Activated CD4-positive, alpha-beta memory T cell treated with anti-CD3 and anti-CD28 coated beads, Interleukin-2, amount 10 ng/mL, durations not matched to agents 7 days and 5 days (primary cell): ENCODE data around the gene ZNF385C. TPM values are rescaled to one million over a fixed set of nuclear protein-coding genes. Genes with fewer than 3 reads are reported as not detected.

Source experiments
- CTCF ChIA-PET: fragments of 350-600 bp; sonication (Branson Sonifier 250); formaldehyde crosslinking; loops from one replicate; lab custom pipeline; 2021; ENCODE audit warnings: antibody characterized with exemption, inconsistent platforms; lab: Charles Lee
- POLR2A ChIA-PET: fragments of 350-600 bp; sonication (Branson Sonifier 250); formaldehyde crosslinking; loops from one replicate; lab custom pipeline; 2021; ENCODE audit warnings: antibody characterized with exemption; lab: Charles Lee
- DNase-seq: peaks from one replicate; pipeline ENCODE4 v3.0.0-alpha.2; 2020
- H3K27ac Mint-ChIP-seq: one replicate; pipeline ENCODE4 v1.8.0; 2021; ENCODE audit warnings: mild to moderate bottlenecking, mixed read lengths
- H3K27me3 Mint-ChIP-seq: one replicate; pipeline ENCODE4 v1.8.0; 2021; ENCODE audit warnings: mixed read lengths
- H3K36me3 Mint-ChIP-seq: one replicate; pipeline ENCODE4 v1.8.0; 2021; ENCODE audit warnings: low read depth, mixed read lengths
- H3K4me1 Mint-ChIP-seq: one replicate; pipeline ENCODE4 v1.8.0; 2021; ENCODE audit warnings: mixed read lengths
- H3K4me3 Mint-ChIP-seq: one replicate; pipeline ENCODE4 v1.8.0; 2021; ENCODE audit warnings: mild to moderate bottlenecking, mixed read lengths
- H3K9me3 Mint-ChIP-seq: one replicate; pipeline ENCODE4 v1.8.0; 2021; ENCODE audit warnings: mixed read lengths
- total RNA-seq, 2 experiments: library from RNA; stranded (reverse); gene quantifications; one replicate each; pipeline ENCODE4 v1.2.3, GENCODE V29; 2021

The ZNF385C gene
- total RNA-seq, 2 experiments from 2014 or later = not detected

DNA sequence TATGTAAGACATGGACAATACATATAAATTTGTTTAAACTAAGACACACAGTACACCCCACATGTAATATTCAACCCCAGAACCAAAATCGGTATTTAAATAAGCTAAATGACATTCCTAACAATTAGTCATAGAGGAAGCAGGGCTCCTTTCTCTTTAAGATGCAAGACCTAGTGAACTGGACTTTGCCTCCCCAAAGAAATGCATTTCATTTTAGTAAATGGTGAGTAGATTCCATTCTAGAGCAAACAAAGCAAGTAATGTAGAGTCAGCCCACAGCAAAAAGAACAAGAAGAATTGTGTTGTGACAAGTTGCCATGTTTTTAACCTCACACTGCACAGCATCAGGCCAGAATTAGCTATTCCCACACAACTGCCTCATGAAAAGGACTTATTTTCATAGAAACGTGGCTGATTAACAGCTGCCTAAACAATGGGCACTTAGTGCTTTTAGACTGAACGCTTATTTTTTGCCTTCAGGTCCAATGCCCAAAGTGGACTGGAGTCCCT is 95.4 kb downstream of the ZNF385C start:
- no peaks in the 10 kb centered on the region for H3K9me3 Mint-ChIP-seq
- peaks cover 41% of the 10 kb centered on the region for H3K36me3 Mint-ChIP-seq
- peaks cover 8% of the 10 kb centered on the region for H3K4me1 Mint-ChIP-seq
- no peak overlapping the region for H3K27ac Mint-ChIP-seq
- no peaks in the 10 kb centered on the region for H3K27me3 Mint-ChIP-seq
- DNase-seq = no peak
- no peak overlapping the region for H3K4me3 Mint-ChIP-seq
- ChIA-PET CTCF (interaction anchor here (0.7 to 1.0 kb wide), 2 partner anchors 17 to 173 kb away, joined by 3 read pairs; partner anchors contain the start of gene NKIRAS2), POLR2A (interaction anchor here (0.9 to 2.5 kb wide), 3 partner anchors 14 to 30 kb away, joined by 3 to 12 read pairs (median 4); partner anchors contain the start of genes DNAJC7 and NKIRAS2)

DNA sequence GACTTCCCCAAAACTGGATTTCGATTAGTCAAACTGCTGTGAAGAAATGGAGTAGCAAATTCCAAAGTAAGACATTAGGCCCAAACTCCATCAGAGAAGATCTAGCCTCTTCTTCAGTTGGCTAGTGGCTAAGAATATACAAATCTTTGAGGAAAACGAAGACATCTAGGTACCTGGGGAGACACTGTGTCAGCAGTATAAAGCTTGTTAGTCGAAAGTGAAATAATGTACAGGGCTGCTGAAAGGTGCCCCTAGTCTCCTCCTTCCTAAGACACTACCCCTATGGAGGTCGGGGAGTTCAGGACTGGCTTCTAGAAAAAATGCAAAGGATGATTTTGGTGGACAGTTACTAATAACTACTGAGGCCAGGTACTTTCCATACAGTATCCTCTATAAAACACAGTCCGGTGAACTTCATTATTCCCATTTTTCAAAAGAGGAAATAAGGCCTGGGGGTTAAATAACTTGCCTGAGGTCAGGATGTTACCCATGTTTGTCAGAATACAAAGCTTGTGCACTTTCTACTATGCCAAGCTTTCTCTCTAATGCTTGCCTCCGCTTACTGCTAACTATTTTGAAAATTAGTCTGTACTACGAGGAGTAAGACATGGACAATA is 96.0 kb downstream of the ZNF385C start:
- ChIA-PET CTCF (interaction anchor here (1.0 kb wide), 1 partner anchor 18 kb away, joined by 3 read pairs; the partner anchor contains the start of gene NKIRAS2), POLR2A (interaction anchor here (0.9 kb wide), 1 partner anchor 18 kb away, joined by 3 read pairs; the partner anchor contains the start of gene NKIRAS2)
- Mint-ChIP-seq H3K27me3 (no peaks in the 10 kb centered on the region), H3K4me3 (no peak overlapping the region), H3K4me1 (peaks cover 8% of the 10 kb centered on the region), H3K36me3 (peaks cover 45% of the 10 kb centered on the region), H3K9me3 (no peaks in the 10 kb centered on the region), H3K27ac (no peak overlapping the region)
- DNase-seq = no peak

DNA sequence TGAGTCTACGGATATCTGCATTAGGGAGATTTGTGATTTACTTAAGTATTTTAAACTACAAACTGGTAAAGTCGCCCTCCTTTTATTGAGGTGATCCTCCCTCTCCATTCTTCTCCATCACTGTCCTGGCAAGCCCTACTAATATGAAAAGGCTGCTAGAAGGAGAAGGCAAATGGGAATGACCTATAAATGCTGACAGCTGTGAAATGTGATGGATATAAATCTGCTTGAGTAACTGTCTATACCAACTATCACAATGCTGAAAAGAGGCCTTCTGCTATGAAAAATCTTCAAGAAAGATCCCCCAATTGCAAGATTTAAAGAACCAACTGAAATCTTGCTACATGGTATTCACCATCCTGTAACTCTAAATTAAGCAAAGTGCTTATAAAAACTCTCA is 96.5 kb downstream of the ZNF385C start:
- H3K27me3 Mint-ChIP-seq = no peaks in the 10 kb centered on the region
- peaks cover 5% of the 10 kb centered on the region for H3K4me1 Mint-ChIP-seq
- no peak for DNase-seq
- H3K27ac Mint-ChIP-seq = no peak overlapping the region
- peaks cover 46% of the 10 kb centered on the region for H3K36me3 Mint-ChIP-seq
- H3K4me3 Mint-ChIP-seq = no peak overlapping the region
- POLR2A ChIA-PET = no interaction called here
- no peaks in the 10 kb centered on the region for H3K9me3 Mint-ChIP-seq
- CTCF ChIA-PET = no interaction called here

DNA sequence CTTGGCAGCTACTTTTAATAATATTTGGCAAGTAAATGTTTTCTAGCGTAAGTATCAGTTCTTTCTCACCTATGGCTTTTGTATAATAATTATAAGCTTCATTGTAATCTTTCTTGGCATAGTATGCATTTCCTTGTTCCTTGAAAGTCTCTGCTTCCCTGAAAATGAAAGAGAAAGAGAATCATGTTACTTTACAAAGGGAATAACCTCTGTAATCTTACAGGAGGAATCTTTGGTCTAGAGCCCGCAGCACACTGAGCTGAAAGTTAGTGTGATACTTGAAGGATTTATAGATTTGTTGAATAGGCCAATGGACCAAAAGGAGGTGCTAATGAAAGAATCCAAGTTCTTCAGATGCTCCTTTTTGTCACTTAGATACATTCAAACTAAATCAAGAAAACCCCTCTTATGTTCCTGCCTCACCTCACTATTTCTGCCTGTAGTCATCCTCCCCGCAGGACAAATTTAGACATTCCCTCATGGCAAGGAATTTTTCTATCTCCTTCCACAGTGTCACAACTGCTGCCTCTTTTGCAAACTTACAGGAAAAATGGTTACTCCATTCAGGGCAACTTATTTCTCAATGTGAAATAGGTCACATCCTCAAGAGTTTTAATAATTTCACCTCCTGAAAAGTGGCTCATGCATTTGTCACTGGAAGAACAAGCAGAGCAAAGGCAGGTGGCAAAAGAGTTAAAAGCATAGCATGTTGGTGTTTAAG is 97.7 kb downstream of the ZNF385C start:
- no peaks in the 10 kb centered on the region for H3K9me3 Mint-ChIP-seq
- ChIA-PET CTCF (interaction anchor here (1.0 kb wide), 1 partner anchor 19 kb away, joined by 3 read pairs; the partner anchor contains the start of gene NKIRAS2), POLR2A (interaction anchor here (1.2 kb wide), 1 partner anchor 17 kb away, joined by 3 read pairs; the partner anchor contains the start of gene DNAJC7)
- peaks cover 57% of the 10 kb centered on the region for H3K36me3 Mint-ChIP-seq
- no peaks in the 10 kb centered on the region for H3K27me3 Mint-ChIP-seq
- H3K4me3 Mint-ChIP-seq = no peak overlapping the region
- no peak overlapping the region for H3K27ac Mint-ChIP-seq
- DNase-seq = no peak
- peaks cover 7% of the 10 kb centered on the region for H3K4me1 Mint-ChIP-seq

DNA sequence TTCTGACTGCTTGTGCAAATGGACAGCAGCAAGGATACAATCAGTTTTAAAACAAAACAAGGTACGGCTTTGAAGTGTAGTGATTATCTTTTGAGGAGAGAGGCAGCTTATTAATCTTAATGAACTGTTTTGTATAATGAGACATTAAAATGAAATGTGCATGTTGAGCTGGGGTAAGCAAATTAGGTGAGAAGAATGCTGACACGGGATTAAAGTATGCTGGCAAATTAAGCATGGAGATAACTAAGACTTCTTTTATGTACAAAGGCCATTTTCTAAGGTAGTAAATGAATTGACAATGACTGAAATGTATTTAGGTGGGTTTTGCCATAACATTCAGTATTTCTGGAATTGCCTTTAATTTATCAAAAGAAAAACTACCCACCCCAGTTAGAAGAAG is 99.8 kb downstream of the ZNF385C start:
- H3K9me3 Mint-ChIP-seq = no peaks in the 10 kb centered on the region
- H3K27me3 Mint-ChIP-seq = no peaks in the 10 kb centered on the region
- no peak overlapping the region for H3K4me3 Mint-ChIP-seq
- ChIA-PET CTCF (no interaction called here), POLR2A (interaction anchor here (1.1 to 1.6 kb wide), 3 partner anchors 19 to 33 kb away, joined by 3 to 4 read pairs (median 3); partner anchors contain the start of gene DNAJC7)
- peaks cover 71% of the 10 kb centered on the region for H3K36me3 Mint-ChIP-seq
- H3K27ac Mint-ChIP-seq = no peak overlapping the region
- no peak for DNase-seq
- H3K4me1 Mint-ChIP-seq = peaks cover 3% of the 10 kb centered on the region

DNA sequence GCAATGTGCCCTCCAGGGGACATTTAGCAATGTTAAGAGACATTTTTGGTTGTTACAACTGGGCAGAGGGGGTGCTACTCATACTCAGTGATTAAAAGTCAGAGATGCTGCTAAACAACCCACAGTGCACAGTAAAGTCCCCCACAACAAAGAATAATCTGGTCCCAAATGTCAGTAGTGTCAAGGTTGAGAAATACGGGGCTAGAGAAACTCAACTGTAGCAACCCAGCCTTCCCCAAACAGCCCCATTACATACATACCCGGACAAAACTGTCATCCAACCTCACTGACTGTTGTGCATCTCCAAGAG is 101.5 kb downstream of the ZNF385C start:
- Mint-ChIP-seq H3K9me3 (no peaks in the 10 kb centered on the region), H3K36me3 (peaks cover 69% of the 10 kb centered on the region), H3K27ac (no peak overlapping the region), H3K4me1 (peaks cover 3% of the 10 kb centered on the region), H3K27me3 (no peaks in the 10 kb centered on the region), H3K4me3 (no peak overlapping the region)
- no peak for DNase-seq
- CTCF ChIA-PET = interaction anchor here (0.9 kb wide), 1 partner anchor 17 kb away, joined by 5 read pairs; no protein-coding TSS in a partner anchor
- POLR2A ChIA-PET = interaction anchor here (1.5 to 1.6 kb wide), 3 partner anchors 20 to 30 kb away, joined by 4 read pairs; partner anchors contain the start of genes CNP and DNAJC7

DNA sequence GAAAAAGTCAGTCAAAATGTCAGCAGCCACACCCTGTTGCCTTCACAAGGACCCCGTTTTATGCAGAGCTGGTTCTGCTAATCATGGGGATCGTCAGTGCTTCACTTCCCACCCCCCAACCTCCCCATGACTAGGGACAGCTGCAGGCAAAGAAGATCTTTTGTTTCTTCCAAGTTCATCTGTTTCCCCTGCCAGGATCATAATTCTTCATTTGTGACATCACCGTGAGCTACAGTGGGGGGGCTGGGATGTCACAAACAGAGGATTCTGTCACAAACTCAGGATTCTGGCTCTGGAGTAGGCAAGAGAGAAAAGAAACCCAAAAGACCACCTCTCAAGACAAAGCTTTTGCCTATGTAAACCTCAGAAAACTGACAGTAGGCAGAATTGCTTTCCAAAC is 105.7 kb downstream of the ZNF385C start:
- no peak for DNase-seq
- Mint-ChIP-seq H3K9me3 (no peaks in the 10 kb centered on the region), H3K4me1 (peaks cover 2% of the 10 kb centered on the region), H3K27me3 (no peaks in the 10 kb centered on the region), H3K36me3 (peaks cover 78% of the 10 kb centered on the region), H3K27ac (no peak overlapping the region), H3K4me3 (no peak overlapping the region)
- POLR2A ChIA-PET = interaction anchor here (1.0 to 1.4 kb wide), 2 partner anchors 74 to 141 kb away, joined by 3 to 5 read pairs; partner anchors contain the start of gene ACLY
- CTCF ChIA-PET = no interaction called here

DNA sequence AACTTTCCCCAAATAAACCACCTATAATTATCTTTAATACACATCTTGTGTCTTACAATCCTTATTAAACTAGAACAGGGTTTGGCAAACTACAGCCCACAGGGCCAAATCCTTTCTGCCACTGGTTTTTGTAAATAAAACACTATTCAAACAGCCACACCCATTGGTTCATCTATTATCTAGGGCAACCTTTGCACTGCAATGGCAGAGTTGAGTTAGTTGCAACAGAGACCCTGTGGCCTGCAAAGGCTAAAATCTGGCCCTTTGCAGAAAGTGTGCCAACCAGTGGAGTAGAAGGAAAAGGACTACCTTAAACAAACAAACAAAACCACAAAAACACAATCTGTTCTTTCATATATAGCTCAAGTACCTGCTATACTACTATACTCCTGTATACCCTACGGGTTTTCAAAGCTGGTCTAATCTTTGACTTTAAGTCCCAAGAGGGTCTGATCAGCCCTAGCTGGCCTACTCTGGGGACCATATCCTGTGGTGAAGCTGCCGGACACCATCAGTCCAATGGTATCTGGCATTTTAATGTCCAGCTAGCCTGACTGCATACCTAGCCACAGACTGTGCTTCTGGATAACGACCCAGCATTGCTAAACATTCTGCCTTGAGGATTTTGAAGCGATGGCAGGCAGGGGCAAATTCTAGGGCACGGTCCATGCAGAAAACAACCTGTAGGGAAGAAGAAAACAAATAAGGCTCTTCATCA is 108.4 kb downstream of the ZNF385C start:
- ChIA-PET POLR2A (interaction anchor here (1.0 kb wide), 1 partner anchor 36 kb away, joined by 3 read pairs; no protein-coding TSS in a partner anchor), CTCF (interaction anchor here (1.3 kb wide), 1 partner anchor 27 kb away, joined by 3 read pairs; the partner anchor contains the start of gene DNAJC7)
- H3K36me3 Mint-ChIP-seq = peaks cover 81% of the 10 kb centered on the region

DNA sequence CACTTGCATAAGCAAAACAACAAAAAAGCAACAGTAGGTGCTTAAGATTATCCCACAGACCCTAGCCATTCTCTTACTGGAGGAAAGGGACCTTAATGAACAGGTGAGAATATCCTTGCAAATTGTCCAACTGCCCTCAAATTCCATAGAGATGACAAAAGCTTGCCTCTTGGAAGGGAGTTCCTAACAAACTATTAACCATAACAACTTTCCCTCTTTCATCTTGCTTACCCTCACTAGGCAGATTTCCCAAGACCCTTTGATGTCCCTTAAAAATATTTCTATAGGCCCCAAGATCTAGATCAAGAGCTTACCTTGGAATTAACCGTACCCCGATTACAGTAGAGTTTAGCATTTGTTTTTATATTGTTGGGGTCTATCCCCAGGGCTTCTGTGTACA is 109.9 kb downstream of the ZNF385C start:
- no peak overlapping the region for H3K4me3 Mint-ChIP-seq
- H3K4me1 Mint-ChIP-seq = no peaks in the 10 kb centered on the region
- CTCF ChIA-PET = no interaction called here
- DNase-seq = no peak
- peaks cover 83% of the 10 kb centered on the region for H3K36me3 Mint-ChIP-seq
- H3K27ac Mint-ChIP-seq = no peak overlapping the region
- POLR2A ChIA-PET = no interaction called here
- H3K27me3 Mint-ChIP-seq = no peaks in the 10 kb centered on the region
- H3K9me3 Mint-ChIP-seq = no peaks in the 10 kb centered on the region

More for the DNA sequence above, 108.4 kb downstream of the ZNF385C start:
- Mint-ChIP-seq H3K4me3 (no peak overlapping the region), H3K9me3 (no peaks in the 10 kb centered on the region), H3K4me1 (no peaks in the 10 kb centered on the region), H3K27ac (no peak overlapping the region), H3K27me3 (no peaks in the 10 kb centered on the region)
- DNase-seq = no peak

DNA sequence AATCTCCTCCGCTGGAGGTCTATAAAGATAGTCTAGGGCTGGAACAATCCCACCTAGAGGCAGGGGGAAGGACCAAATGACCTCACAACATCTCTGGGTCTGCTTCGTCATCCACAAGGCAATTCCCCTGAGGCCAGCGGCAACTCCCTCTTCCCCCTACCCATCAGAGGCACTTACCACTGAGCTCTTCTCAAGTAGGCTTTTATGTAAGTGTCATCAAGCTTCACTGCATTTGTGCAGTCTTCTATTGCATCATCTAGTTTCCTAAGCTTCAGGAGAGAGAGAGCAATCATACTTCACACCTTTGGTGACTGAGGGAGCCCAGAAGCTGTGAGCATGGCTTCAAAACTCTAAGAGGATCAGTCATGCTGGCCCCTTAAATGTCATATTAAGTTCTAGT is 110.6 kb downstream of the ZNF385C start:
- no peak for DNase-seq
- CTCF ChIA-PET = no interaction called here
- Mint-ChIP-seq H3K4me3 (no peak overlapping the region), H3K36me3 (peaks cover 84% of the 10 kb centered on the region), H3K27ac (no peak overlapping the region), H3K27me3 (no peaks in the 10 kb centered on the region), H3K9me3 (no peaks in the 10 kb centered on the region), H3K4me1 (no peaks in the 10 kb centered on the region)
- POLR2A ChIA-PET = interaction anchor here (0.9 kb wide), 1 partner anchor 30 kb away, joined by 3 read pairs; the partner anchor contains the start of gene DNAJC7

DNA sequence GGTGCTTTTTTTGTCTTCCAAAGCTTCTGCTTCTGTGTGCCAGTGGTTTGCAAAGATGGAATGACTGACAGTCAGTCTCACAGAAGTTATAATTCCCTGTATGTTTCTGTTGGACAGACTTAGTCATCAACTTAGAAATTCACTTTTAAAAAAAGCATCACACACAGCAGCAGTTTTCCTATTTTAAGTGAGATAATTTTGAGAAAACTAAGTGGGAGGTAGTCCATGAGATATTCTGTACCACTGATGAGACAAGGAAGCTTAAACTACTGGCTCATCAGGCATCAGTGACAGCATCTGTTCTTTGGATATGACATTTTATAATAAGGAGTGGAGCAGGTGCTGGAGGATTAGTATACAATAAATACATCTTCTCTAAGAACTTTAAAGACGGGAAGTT is 111.6 kb downstream of the ZNF385C start:
- POLR2A ChIA-PET = no interaction called here
- Mint-ChIP-seq H3K4me1 (no peaks in the 10 kb centered on the region), H3K36me3 (peaks cover 86% of the 10 kb centered on the region), H3K4me3 (no peak overlapping the region), H3K9me3 (no peaks in the 10 kb centered on the region), H3K27me3 (no peaks in the 10 kb centered on the region), H3K27ac (no peak overlapping the region)
- CTCF ChIA-PET = no interaction called here
- DNase-seq = no peak

DNA sequence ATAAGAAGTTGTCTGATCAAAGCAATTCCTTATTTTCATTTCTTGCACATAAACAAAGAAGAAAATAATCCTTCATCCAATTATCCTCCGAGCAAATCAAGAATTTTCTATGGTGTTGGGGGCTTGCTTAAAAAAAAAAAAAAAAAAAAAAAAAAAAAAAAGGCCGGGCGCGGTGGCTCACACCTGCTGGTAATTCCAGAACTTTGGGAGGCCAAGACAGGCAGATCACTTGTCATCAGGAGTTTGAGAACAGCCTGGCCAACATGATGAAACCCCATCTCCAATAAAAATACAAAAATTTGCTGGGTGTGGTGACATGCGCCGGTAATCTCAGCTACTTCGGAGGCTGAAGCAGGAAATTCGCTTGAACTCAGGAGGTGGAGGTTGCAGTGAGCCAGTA is 112.4 kb downstream of the ZNF385C start:
- Mint-ChIP-seq H3K4me3 (no peak overlapping the region), H3K4me1 (no peaks in the 10 kb centered on the region), H3K27me3 (no peaks in the 10 kb centered on the region), H3K9me3 (no peaks in the 10 kb centered on the region), H3K36me3 (peaks cover 86% of the 10 kb centered on the region), H3K27ac (no peak overlapping the region)
- no peak for DNase-seq
- POLR2A ChIA-PET = no interaction called here
- CTCF ChIA-PET = interaction anchor here (0.6 to 1.2 kb wide), 3 partner anchors 20 to 357 kb away, joined by 3 to 5 read pairs (median 3); partner anchors contain the start of gene DNAJC7
